ENCODE results near the gene HIRA. TPM values are rescaled to one million over a fixed set of nuclear protein-coding genes. Genes with fewer than 3 reads are reported as not detected.

HIRA gene
- total RNA-seq, 1 donor from 2014 or later, result 43.3 TPM

DNA sequence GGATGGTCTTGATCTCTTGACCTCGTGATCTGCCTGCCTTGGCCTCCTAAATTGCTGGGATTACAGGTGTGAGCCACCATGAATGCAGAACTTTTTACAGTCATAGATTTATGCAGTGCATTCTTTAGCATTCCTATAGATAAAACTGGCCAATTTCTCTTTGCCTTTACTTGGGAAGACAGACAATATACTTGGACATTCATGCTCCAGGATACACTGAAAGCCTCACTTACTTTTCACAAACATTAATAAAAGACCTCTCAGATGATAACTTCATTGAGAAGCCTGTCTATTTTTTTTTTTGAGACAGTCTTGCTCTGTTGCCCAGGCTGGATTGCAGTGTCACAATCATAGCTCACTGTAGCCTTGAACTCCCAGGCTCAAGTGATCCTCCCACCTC lies 127.7 kb downstream of the HIRA start:
- Mint-ChIP-seq H3K27me3 (no peaks in the 10 kb centered on the region), H3K36me3 (no peaks in the 10 kb centered on the region), H3K4me1 (ENCODE audit: unreplicated experiment) (no peaks in the 10 kb centered on the region), H3K9me3 (no peaks in the 10 kb centered on the region), H3K4me3 (no peak overlapping the region), H3K27ac (no peak overlapping the region)
- TF ChIP-seq, protein P1, sequence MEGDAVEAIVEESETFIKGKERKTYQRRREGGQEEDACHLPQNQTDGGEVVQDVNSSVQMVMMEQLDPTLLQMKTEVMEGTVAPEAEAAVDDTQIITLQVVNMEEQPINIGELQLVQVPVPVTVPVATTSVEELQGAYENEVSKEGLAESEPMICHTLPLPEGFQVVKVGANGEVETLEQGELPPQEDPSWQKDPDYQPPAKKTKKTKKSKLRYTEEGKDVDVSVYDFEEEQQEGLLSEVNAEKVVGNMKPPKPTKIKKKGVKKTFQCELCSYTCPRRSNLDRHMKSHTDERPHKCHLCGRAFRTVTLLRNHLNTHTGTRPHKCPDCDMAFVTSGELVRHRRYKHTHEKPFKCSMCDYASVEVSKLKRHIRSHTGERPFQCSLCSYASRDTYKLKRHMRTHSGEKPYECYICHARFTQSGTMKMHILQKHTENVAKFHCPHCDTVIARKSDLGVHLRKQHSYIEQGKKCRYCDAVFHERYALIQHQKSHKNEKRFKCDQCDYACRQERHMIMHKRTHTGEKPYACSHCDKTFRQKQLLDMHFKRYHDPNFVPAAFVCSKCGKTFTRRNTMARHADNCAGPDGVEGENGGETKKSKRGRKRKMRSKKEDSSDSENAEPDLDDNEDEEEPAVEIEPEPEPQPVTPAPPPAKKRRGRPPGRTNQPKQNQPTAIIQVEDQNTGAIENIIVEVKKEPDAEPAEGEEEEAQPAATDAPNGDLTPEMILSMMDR (conservative IDR thresholded peaks at IDR 0.05), result no peak
- DNase-seq (ENCODE audit: extremely low spot score, unreplicated experiment), result no peak

DNA sequence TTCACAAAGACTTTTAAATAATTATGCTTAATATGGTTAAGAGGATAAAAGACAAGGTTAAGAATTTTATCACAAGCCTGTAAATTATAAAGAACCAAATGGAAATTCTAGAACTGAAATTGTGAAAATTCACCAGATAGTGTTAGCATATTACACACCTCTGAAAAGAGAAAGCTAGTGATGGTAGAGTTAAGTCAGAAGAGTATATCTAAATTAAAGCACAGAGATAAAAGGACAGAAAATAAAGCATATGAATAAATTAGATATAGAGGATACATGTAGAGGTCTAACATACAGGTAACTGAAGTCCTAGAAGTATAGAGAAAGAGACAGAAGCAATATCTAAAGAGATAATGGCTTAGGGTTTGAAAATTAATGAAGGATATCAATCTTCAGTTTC lies 135.8 kb downstream of the HIRA start:
- TF ChIP-seq, protein P1 (conservative IDR thresholded peaks at IDR 0.05), result no peak
- H3K4me3 Mint-ChIP-seq, result no peak overlapping the region

DNA sequence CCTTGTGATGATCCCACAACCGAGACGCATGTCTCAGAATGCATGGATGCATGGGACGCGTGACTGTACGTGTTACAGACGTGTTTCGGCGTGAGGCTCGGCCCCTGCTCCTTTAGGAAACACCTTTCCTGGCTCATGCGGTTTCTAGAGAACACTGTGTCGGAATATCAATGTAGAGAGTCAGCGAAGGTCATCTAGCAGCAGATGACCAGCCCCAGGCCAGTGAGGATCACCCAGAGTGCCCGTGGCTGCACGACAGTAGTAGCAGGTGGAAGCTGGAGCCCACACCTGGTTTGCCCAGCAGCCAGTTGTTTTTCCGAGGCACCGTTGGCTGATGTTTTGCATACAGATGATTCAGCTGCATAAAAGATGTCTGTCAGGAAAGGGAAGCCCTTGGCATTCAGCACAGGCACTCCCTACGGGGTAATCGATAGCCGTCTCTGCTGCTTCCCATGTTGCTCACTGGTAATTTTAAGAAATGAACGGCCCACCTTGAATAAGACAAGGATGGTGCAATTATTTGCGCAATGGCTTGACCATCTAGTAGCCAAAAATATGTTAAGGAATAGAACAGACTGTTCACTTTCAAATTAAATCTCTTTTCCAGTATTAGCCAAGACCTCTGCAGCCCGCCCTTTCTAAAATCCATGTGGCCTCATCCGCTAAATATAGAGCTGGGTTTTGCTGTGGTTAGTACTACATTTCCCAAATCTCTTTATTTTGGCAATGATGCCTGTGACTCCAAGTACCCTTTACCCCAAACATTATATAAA lies 138.9 kb downstream of the HIRA start:
- TF ChIP-seq, protein P1 (conservative IDR thresholded peaks at IDR 0.05), result no peak
- peaks cover 28% of the 10 kb centered on the region for H3K4me1 Mint-ChIP-seq (ENCODE audit: unreplicated experiment)
- peaks cover 5% of the 10 kb centered on the region for H3K36me3 Mint-ChIP-seq
- H3K9me3 Mint-ChIP-seq, result no peaks in the 10 kb centered on the region
- H3K4me3 Mint-ChIP-seq, result peak overlapping the region; percentile 98
- H3K27ac Mint-ChIP-seq, result peak overlapping the region; percentile 89
- DNase-seq (ENCODE audit: extremely low spot score, unreplicated experiment), result peak; percentile 67
- H3K27me3 Mint-ChIP-seq, result peaks cover 20% of the 10 kb centered on the region

More for the DNA sequence above, 135.8 kb downstream of the HIRA start:
- DNase-seq (ENCODE audit: extremely low spot score, unreplicated experiment), result no peak
- no peaks in the 10 kb centered on the region for H3K36me3 Mint-ChIP-seq
- peaks cover 3% of the 10 kb centered on the region for H3K27me3 Mint-ChIP-seq
- no peak overlapping the region for H3K27ac Mint-ChIP-seq
- H3K4me1 Mint-ChIP-seq (ENCODE audit: unreplicated experiment), result peaks cover 12% of the 10 kb centered on the region
- no peaks in the 10 kb centered on the region for H3K9me3 Mint-ChIP-seq

DNA sequence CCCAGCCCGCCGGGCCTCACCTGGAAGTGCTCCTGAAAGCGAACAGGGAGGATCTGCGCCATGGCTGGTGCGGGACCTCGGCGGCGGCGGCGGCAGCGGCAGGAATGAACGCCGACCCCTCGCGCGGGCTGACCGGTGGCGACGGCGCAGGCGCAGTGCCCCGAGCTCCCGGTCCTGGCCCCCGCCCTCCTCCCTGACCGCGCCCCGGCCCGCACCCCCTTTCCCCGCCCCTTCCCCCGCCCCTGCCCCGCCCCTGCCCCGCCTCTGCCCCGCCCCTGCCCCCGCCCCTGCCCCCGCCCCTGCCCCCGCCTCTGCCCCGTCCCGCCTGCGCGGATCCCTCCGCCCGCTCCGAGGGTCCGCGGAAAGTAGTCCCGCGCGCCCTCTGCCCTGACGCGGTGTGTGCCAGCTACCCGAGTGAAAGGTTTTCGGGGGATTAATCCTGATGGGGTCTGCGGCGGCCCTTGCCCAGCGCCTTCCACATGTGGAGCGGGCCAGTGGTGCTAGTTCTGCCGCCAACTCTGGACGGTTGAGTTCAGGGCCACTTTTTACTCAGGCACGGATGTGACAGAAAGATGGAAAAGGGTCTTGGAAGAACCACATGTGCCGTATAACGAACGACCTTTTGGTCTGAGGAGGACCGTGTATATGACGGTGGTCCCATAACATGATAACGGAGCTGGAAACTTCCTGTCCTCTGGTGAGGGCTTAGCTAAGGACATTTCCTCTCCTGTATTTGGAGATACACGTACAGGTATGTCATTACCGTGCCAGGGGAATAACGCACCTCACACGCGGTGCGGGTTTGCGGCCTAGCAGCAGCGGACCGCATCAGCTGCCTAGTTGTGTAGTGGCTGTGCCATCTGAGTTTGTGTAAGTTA lies 139.7 kb downstream of the HIRA start, which contains the start of gene CLTCL1:
CLTCL1 (minus strand) TSS at position 140 of the 878 bp plus-strand sequence; CDS start at position 62, 78 bp downstream.
- peak within 1 kb of the TSS; percentile 98 for H3K4me3 Mint-ChIP-seq

DNA sequence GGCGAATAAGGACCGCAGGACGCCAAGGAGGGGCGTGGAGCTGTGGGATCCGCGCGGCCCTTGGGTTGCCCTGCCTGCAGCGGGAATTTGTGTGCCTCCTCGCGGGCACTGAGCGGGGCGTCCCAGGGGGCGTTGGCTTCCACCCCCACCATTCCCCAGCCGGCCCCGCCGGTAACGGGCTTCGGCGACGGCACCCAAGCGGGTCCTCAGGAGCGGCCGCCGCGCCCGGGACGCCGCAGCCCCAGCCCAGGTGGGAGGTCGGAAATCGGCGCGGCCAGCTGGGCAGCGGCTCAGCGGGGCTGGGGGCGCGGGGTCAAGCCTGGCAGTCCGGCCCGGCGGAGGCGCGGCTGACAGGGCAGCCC lies 140.3 kb downstream of the HIRA start:
- Mint-ChIP-seq H3K9me3 (no peaks in the 10 kb centered on the region), H3K4me1 (ENCODE audit: unreplicated experiment) (peaks cover 35% of the 10 kb centered on the region), H3K27me3 (peaks cover 25% of the 10 kb centered on the region), H3K36me3 (peaks cover 5% of the 10 kb centered on the region), H3K27ac (peak overlapping the region; percentile 66), H3K4me3 (peak overlapping the region; percentile 90)
- TF ChIP-seq, protein P1 (conservative IDR thresholded peaks at IDR 0.05), result peak; percentile 14
- peak; percentile 76 for DNase-seq (ENCODE audit: extremely low spot score, unreplicated experiment)

More for the DNA sequence above, 139.7 kb downstream of the HIRA start, which contains the start of gene CLTCL1:
- Mint-ChIP-seq H3K9me3 (no peaks in the 10 kb centered on the region), H3K27me3 (peaks cover 25% of the 10 kb centered on the region), H3K27ac (peak within 1 kb of the TSS; percentile 89), H3K4me1 (ENCODE audit: unreplicated experiment) (peaks cover 35% of the 10 kb centered on the region), H3K36me3 (peaks cover 5% of the 10 kb centered on the region)
- DNase-seq (ENCODE audit: extremely low spot score, unreplicated experiment), result peak; percentile 93
- TF ChIP-seq, protein P1 (conservative IDR thresholded peaks at IDR 0.05), result no peak
